HT-29 (cell line): ENCODE data around the gene AGTR1. TPM values are rescaled to one million over a fixed set of nuclear protein-coding genes. Genes with fewer than 3 reads are reported as not detected.

ENCODE experiments used
- DNase-seq: peaks from one replicate; pipeline ENCODE4 v3.0.0-alpha.2; 2015; ENCODE audit warnings: low spot score
- total RNA-seq: library from RNA; depleted of rRNA; stranded (reverse); fragments of >200 nt; shearing (Covaris generic); gene quantifications from 2 replicates; pipeline ENCODE4 v1.2.3, GENCODE V29; 2014

AGTR1 gene
- total RNA-seq, 1 experiment from 2014 or later, result not detected

GRCh38 chr3:148718982-148719862 lies 21.5 kb downstream of the AGTR1 start:
- DNase-seq, result peak; percentile 64

GRCh38 chr3:148720873-148721272 lies 23.2 kb downstream of the AGTR1 start:
- no peak for DNase-seq

- DNase-seq, result no peak
These were observed 25.9 kb downstream of the AGTR1 start for GRCh38 chr3:148723631-148724030.

GRCh38 chr3:148727231-148727630 lies 29.5 kb downstream of the AGTR1 start:
- peak; percentile 85 for DNase-seq

GRCh38 chr3:148728753-148729152 lies 31.1 kb downstream of the AGTR1 start:
- no peak for DNase-seq

GRCh38 chr3:148729476-148730055 lies 31.9 kb downstream of the AGTR1 start:
- DNase-seq, result no peak

GRCh38 chr3:148730676-148731075 lies 33.0 kb downstream of the AGTR1 start:
- DNase-seq, result no peak

GRCh38 chr3:148735597-148735996 lies 37.9 kb downstream of the AGTR1 start:
- no peak for DNase-seq

GRCh38 chr3:148736086-148736485 lies 38.4 kb downstream of the AGTR1 start:
- DNase-seq, result no peak

- DNase-seq, result no peak
These were observed 39.4 kb downstream of the AGTR1 start for GRCh38 chr3:148737104-148737530.

- DNase-seq, result no peak
These were observed 42.0 kb downstream of the AGTR1 start for GRCh38 chr3:148739720-148740119.

GRCh38 chr3:148740291-148740690 lies 42.6 kb downstream of the AGTR1 start:
- no peak for DNase-seq

GRCh38 chr3:148741219-148741618 lies 43.5 kb downstream of the AGTR1 start:
- no peak for DNase-seq

- no peak for DNase-seq
These were observed 44.4 kb downstream of the AGTR1 start for GRCh38 chr3:148742118-148742517.

GRCh38 chr3:148746053-148746452 lies 48.4 kb downstream of the AGTR1 start:
- DNase-seq, result no peak

GRCh38 chr3:148748283-148748682 lies 50.6 kb downstream of the AGTR1 start:
- DNase-seq, result no peak

GRCh38 chr3:148750296-148750695 lies 52.6 kb downstream of the AGTR1 start:
- DNase-seq, result no peak

- DNase-seq, result no peak
These were observed 53.8 kb downstream of the AGTR1 start for GRCh38 chr3:148751461-148751860.

GRCh38 chr3:148753385-148753784 lies 55.7 kb downstream of the AGTR1 start:
- DNase-seq, result peak; percentile 73

GRCh38 chr3:148755570-148755969 lies 57.9 kb downstream of the AGTR1 start:
- no peak for DNase-seq

- no peak for DNase-seq
These were observed 58.6 kb downstream of the AGTR1 start for GRCh38 chr3:148756311-148756710.

GRCh38 chr3:148757238-148758215 lies 59.8 kb downstream of the AGTR1 start:
- DNase-seq, result peak; percentile 33
